ENCODE measurements around the gene COPG1.

DNA sequence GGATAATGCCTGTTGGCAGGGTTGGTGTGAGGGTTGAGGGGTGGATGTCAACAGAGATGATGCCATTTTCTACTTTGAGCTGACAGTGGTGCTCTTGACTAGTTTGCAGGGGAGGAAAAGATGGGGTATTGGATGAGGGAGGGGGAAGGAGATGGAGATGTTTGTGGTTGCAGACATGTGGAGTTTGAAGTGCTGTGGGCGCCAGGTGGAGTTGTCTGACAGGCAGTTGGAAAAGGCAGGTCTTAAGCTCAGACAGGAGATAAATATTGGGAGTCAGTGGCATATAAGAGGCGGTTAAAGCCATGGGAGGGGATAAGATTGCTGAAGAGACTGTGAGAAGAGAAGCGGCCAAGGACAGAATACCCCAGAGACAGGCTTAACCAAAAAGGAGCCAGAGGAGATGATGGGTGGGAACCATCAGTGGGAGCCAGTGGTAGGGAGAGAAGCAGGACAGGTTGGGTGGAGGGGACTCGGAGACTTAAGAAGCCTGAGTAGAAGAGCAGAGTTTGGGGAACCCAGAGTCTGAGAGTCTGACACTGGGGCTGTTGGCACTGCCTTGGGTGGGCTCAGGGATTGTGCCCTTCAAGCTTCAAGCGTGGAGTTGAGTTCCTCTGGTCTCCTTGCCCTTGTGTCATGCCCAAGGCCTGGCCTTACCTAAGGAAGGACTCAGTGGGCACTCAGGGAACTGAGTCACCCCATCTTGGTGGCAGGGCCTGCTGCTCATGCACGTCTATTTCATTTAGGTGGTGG lies 13.9 kb downstream of the COPG1 start:
- no peak for TF ChIP-seq POLR2AphosphoS5 (IDR thresholded peaks at IDR 0.05; ENCODE audit: borderline replicate concordance, low read depth, low read length)
- no peak for TF ChIP-seq EZH2 (IDR thresholded peaks at IDR 0.05)
- no peak for TF ChIP-seq FOXP2 (optimal IDR thresholded peaks at IDR 0.05; ENCODE audit: control extremely low read depth, extremely low read length, insufficient read depth)
